HG02852 (cell line): Measurements from ENCODE around the gene HSH2D.
A peak's percentile ranks its signal among the peaks of the same experiment; 100 is the strongest.
"Not testable (repeated sequence)": the region's sequence is repeated elsewhere in the genome, so short reads cannot be mapped to it uniquely, and the experiment has no call there.

Experiments
- ATAC-seq: cut with Tn5 transposase; IDR thresholded peaks from one replicate; pipeline ENCODE4 v1.9.1; 2021; ENCODE audit warnings: mild to moderate bottlenecking, moderate library complexity; ENCODE audit not compliant: unreplicated experiment

Gene HSH2D

GRCh38 chr19:16119075-16119857 is 24.2 kb upstream of the HSH2D start:
- ATAC-seq = not testable (repeated sequence)

- no peak for ATAC-seq
Observed at GRCh38 chr19:16121141-16121540, 22.3 kb upstream of the HSH2D start.

- no peak for ATAC-seq
Observed at GRCh38 chr19:16121967-16122366, 21.5 kb upstream of the HSH2D start.

GRCh38 chr19:16124953-16125352 is 18.5 kb upstream of the HSH2D start:
- ATAC-seq = no peak

GRCh38 chr19:16125737-16126495 is 17.6 kb upstream of the HSH2D start:
- no peak for ATAC-seq

- no peak for ATAC-seq
Observed at GRCh38 chr19:16127080-16127479, 16.4 kb upstream of the HSH2D start.

- ATAC-seq = no peak
Observed at GRCh38 chr19:16127776-16128371, 15.6 kb upstream of the HSH2D start.

GRCh38 chr19:16131648-16132047 is 11.8 kb upstream of the HSH2D start:
- no peak for ATAC-seq

- ATAC-seq = no peak
Observed at GRCh38 chr19:16133818-16134217, 9.7 kb upstream of the HSH2D start.

GRCh38 chr19:16134510-16134909 is 9.0 kb upstream of the HSH2D start:
- peak; percentile 50 for ATAC-seq

- ATAC-seq = no peak
Observed at GRCh38 chr19:16135430-16136127, 7.9 kb upstream of the HSH2D start.

- ATAC-seq = no peak
Observed at GRCh38 chr19:16136185-16136999, 7.1 kb upstream of the HSH2D start.

- ATAC-seq = no peak
Observed at GRCh38 chr19:16139752-16140151, 3.7 kb upstream of the HSH2D start.

- ATAC-seq = no peak
Observed at GRCh38 chr19:16141043-16141442, 2.4 kb upstream of the HSH2D start.

- ATAC-seq = no peak
Observed at GRCh38 chr19:16142032-16142580, 1.4 kb upstream of the HSH2D start.

- no peak for ATAC-seq
Observed at GRCh38 chr19:16144216-16144581, 714 bp downstream of the HSH2D start.

GRCh38 chr19:16146112-16146511 is 2.6 kb downstream of the HSH2D start:
- ATAC-seq = no peak

- no peak for ATAC-seq
Observed at GRCh38 chr19:16148443-16149229, 5.2 kb downstream of the HSH2D start.

GRCh38 chr19:16153582-16154336 is 10.3 kb downstream of the HSH2D start:
- no peak for ATAC-seq
